DOHH2 (cell line): ENCODE measurements around the gene KCNAB1.

Experiments
- EZH2phosphoT487 ChIP-seq: fragments of 200-600 bp; sonication (generic); IDR thresholded peaks from 2 replicates; pipeline ENCODE4 v1.6.1; 2017; ENCODE audit warnings: borderline replicate concordance, mild to moderate bottlenecking, antibody characterized with exemption, low read length, moderate library complexity, mixed read lengths
- TF ChIP-seq, protein P1 (sequence below): fragments of 200-600 bp; sonication (generic); IDR thresholded peaks from one replicate; pipeline ENCODE4 v1.5.1; 2014; ENCODE audit warnings: antibody characterized with exemption, mild to moderate bottlenecking, low read depth, low read length; ENCODE audit not compliant: poor library complexity, severe bottlenecking

GRCh38 chr3:156536524-156537316 lies 416.3 kb downstream of the KCNAB1 start:
- TF ChIP-seq EZH2phosphoT487: no peak
- TF ChIP-seq, protein P1, sequence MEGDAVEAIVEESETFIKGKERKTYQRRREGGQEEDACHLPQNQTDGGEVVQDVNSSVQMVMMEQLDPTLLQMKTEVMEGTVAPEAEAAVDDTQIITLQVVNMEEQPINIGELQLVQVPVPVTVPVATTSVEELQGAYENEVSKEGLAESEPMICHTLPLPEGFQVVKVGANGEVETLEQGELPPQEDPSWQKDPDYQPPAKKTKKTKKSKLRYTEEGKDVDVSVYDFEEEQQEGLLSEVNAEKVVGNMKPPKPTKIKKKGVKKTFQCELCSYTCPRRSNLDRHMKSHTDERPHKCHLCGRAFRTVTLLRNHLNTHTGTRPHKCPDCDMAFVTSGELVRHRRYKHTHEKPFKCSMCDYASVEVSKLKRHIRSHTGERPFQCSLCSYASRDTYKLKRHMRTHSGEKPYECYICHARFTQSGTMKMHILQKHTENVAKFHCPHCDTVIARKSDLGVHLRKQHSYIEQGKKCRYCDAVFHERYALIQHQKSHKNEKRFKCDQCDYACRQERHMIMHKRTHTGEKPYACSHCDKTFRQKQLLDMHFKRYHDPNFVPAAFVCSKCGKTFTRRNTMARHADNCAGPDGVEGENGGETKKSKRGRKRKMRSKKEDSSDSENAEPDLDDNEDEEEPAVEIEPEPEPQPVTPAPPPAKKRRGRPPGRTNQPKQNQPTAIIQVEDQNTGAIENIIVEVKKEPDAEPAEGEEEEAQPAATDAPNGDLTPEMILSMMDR: no peak
